ENCODE data around the gene RNU5B-1.

GRCh38 chr15:65329984-65330735 lies 25.7 kb downstream of the RNU5B-1 start:
- TF ChIP-seq HDAC2 (IDR thresholded peaks at IDR 0.05; ENCODE audit: borderline replicate concordance in 1 of 2, low read depth in 2 of 2, low read length in 2 of 2) (no peak), RAD21 (IDR thresholded peaks at IDR 0.05 in 1 of 2, conservative IDR thresholded peaks at IDR 0.05 in 1 of 2; ENCODE audit: low read depth in 2 of 2, low read length in 2 of 2) (no peak), KDM4A (IDR thresholded peaks at IDR 0.05; ENCODE audit: low read depth, low read length, severe bottlenecking) (no peak), CTCF (IDR thresholded peaks at IDR 0.05; ENCODE audit: control extremely low read depth in 1 of 3, insufficient read depth in 1 of 3, low read depth in 1 of 3, low read length in 3 of 3) (no peak), GTF2F1 (IDR thresholded peaks at IDR 0.05; ENCODE audit: borderline replicate concordance, low read depth, low read length) (no peak), POLR2A (IDR thresholded peaks at IDR 0.05; ENCODE audit: control extremely low read depth in 1 of 2, low read depth in 2 of 2, low read length in 2 of 2) (no peak), JUN (IDR thresholded peaks at IDR 0.05; ENCODE audit: low read depth, low read length) (no peak), YY1 (IDR thresholded peaks at IDR 0.05; ENCODE audit: low read depth, low read length) (no peak)
